ENCODE results near the gene IKBKE. TPM values are rescaled to one million over a fixed set of nuclear protein-coding genes. Genes with fewer than 3 reads are reported as not detected.

Gene IKBKE
- total RNA-seq, 1 experiment from 2014 or later, result 6.6 TPM

GRCh38 chr1:206512058-206512850 is 42.0 kb downstream of the IKBKE start:
- Histone ChIP-seq H4K5ac (ENCODE audit: insufficient read length, low read depth, low read length) (no peak overlapping the region), H3K27ac (ENCODE audit: insufficient read length, low read depth, low read length) (no peak overlapping the region), H3K9me3 (ENCODE audit: control insufficient read depth, low read depth, low read length) (no peaks in the 10 kb centered on the region), H2AFZ (ENCODE audit: low read length) (no peak overlapping the region), H2BK20ac (ENCODE audit: low read depth, low read length, poor library complexity, severe bottlenecking) (no peak overlapping the region), H3K23ac (ENCODE audit: insufficient read length, low read depth, low read length) (no peak overlapping the region), H3K14ac (ENCODE audit: insufficient read depth, low read length) (no peak overlapping the region), H2BK12ac (ENCODE audit: insufficient read length, low read depth, low read length) (no peak overlapping the region), H3K4ac (ENCODE audit: low read depth, low read length) (no peak overlapping the region), H2BK15ac (ENCODE audit: low read depth, low read length) (no peak overlapping the region), H3K79me1 (ENCODE audit: insufficient read depth, low read depth, low read length, poor library complexity, severe bottlenecking) (no peaks in the 10 kb centered on the region), H2BK120ac (ENCODE audit: low read depth, low read length, poor library complexity, severe bottlenecking) (no peak overlapping the region), H3K4me2 (ENCODE audit: insufficient read depth, insufficient read length, low read length) (no peak overlapping the region), H3T11ph (ENCODE audit: low read length) (no peak overlapping the region), H4K8ac (replicated peaks; ENCODE audit: insufficient read length, low read depth, low read length) (no peak overlapping the region), H3K56ac (ENCODE audit: insufficient read length, low read depth, low read length) (no peak overlapping the region), H3K9ac (ENCODE audit: extremely low read depth, insufficient read length, low read length) (no peak overlapping the region), H3K23me2 (ENCODE audit: insufficient read length, low read depth, low read length, poor library complexity, severe bottlenecking) (peaks cover 4% of the 10 kb centered on the region), H3K27me3 (ENCODE audit: insufficient read depth, low read length) (peaks cover 13% of the 10 kb centered on the region), H2AK5ac (ENCODE audit: insufficient read length, low read length) (no peak overlapping the region), H4K91ac (ENCODE audit: insufficient read length, low read depth, low read length) (no peak overlapping the region), H3K4me1 (ENCODE audit: insufficient read depth, low read length) (no peaks in the 10 kb centered on the region; the same call in 1 of the 2 replicates), H3K79me2 (ENCODE audit: insufficient read depth, low read length) (no peaks in the 10 kb centered on the region), H4K20me1 (ENCODE audit: control insufficient read depth, insufficient read depth, insufficient read length) (no peaks in the 10 kb centered on the region), H2BK5ac (ENCODE audit: insufficient read length, low read length) (no peak overlapping the region), H3K18ac (ENCODE audit: insufficient read length, low read depth, low read length) (no peak overlapping the region)
- TF ChIP-seq CTCF (conservative IDR thresholded peaks at IDR 0.05), result no peak
- Mint-ChIP-seq H3K27me3 (ENCODE audit: low read depth) (peaks cover 47% of the 10 kb centered on the region), H3K4me3 (no peak overlapping the region), H3K4me1 (peaks cover 23 to 28% of the 10 kb centered on the region in 2 experiments), H3K9me3 (no peaks in the 10 kb centered on the region), H3K27ac (no peak overlapping the region), H3K36me3 (ENCODE audit: insufficient read depth in 1 of 3, low read depth in 3 of 3) (no peaks in the 10 kb centered on the region; a peak in 1 of 7 replicates)
- no CpG with 5 or more reads among the region's 14 CpGs for WGBS (ENCODE audit: extremely low coverage, insufficient read length, low lambda C conversion rate)
- DNase-seq, result no peak

All from H9 (cell line).